Measurements from ENCODE around the gene NRP1.

DNA sequence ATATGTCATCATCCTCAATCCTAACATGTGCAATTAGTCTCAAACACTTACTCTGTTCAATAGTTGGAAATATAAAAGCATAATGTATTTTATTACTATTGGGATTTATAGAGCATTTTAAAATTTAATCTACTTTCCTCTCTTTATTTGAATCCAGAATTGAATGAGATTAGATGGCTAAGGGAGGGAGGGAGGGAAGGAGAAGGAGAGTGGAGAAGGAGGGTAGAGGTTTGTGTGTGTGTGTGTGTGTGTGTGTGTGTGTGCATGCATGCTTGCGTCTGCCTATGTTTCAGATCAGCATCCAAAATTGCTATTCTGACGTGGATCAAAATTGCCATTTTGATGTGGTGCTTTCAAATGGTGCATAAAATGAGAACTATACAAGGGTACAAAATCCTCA, 90.8 kb downstream of the NRP1 start:
- TF ChIP-seq, protein P1, sequence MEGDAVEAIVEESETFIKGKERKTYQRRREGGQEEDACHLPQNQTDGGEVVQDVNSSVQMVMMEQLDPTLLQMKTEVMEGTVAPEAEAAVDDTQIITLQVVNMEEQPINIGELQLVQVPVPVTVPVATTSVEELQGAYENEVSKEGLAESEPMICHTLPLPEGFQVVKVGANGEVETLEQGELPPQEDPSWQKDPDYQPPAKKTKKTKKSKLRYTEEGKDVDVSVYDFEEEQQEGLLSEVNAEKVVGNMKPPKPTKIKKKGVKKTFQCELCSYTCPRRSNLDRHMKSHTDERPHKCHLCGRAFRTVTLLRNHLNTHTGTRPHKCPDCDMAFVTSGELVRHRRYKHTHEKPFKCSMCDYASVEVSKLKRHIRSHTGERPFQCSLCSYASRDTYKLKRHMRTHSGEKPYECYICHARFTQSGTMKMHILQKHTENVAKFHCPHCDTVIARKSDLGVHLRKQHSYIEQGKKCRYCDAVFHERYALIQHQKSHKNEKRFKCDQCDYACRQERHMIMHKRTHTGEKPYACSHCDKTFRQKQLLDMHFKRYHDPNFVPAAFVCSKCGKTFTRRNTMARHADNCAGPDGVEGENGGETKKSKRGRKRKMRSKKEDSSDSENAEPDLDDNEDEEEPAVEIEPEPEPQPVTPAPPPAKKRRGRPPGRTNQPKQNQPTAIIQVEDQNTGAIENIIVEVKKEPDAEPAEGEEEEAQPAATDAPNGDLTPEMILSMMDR (IDR thresholded peaks at IDR 0.05; ENCODE audit: extremely low read depth in 1 of 2, insufficient read depth in 1 of 2, low read depth in 1 of 2, low read length in 2 of 2) = no peak
- TF ChIP-seq POLR2A (IDR thresholded peaks at IDR 0.05; ENCODE audit: low read depth, low read length) (no peak), MAX (IDR thresholded peaks at IDR 0.05; ENCODE audit: insufficient read depth, insufficient read length) (no peak), POLR2AphosphoS5 (IDR thresholded peaks at IDR 0.05; ENCODE audit: insufficient read depth, low read depth, low read length) (no peak), JUN (IDR thresholded peaks at IDR 0.05; ENCODE audit: borderline replicate concordance, insufficient read depth, insufficient read length, low read depth) (no peak), FOS (IDR thresholded peaks at IDR 0.05; ENCODE audit: borderline replicate concordance, insufficient read depth, low read length) (no peak)

Measured in endothelial cell of umbilical vein (primary cell).